HG03097 (cell line): ENCODE data around the gene CCL25.

Experiments
- ATAC-seq: cut with Tn5 transposase; IDR thresholded peaks from one replicate; pipeline ENCODE4 v1.9.1; 2021; ENCODE audit not compliant: unreplicated experiment, low FRiP score

Gene CCL25

DNA sequence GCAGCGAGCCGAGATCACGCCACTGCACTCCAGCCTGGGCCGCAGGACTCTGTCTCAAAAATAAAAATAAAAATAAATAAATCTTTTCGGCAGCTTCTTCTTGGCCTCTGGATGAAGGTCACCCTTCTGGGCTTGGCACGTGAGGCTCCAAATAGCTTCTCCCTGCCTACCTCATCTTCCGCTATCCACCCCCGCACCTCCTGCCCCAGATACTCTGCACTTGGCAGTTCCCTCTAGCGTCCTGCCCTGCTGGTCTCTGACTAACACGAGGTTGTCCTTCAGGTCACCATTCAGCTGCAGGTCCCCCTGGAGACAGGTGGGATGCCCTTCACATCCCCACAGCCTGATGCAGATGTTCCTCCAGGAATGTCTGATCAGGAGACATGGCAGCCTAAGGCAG is 8.5 kb upstream of the CCL25 start:
- ATAC-seq: no peak

DNA sequence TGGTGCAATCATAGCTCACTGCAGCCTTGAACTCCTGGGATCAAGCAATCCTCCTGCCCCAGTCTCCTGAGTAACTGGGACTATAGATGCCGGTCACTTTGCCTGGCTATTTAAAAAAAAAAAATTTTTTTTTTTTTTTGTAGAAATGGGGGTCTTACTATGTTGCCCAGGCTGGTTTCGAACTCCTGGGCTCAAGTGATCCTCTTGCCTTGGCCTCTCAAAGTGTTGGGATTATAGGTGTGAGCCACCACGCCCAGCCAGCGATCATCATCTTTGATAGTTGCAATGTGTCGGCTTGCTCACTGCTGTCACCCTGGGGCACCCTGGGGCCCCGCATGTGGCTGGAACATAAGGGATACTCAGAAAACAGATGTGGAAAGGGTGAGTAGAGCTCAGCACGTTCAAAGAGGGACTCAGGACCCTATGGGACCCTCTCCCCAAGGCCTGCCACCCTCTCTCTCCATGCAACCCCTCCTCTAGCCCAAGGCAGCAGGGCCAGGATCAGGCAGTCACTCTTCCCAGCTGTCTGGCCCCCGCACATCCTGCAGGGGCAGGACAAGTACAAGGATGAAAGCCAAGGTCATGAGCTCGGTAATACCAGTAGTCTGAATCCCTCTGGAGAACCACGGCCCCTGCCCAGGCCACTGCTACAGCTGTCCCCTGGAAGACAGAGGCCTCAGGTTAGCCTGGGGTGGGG is 6.5 kb upstream of the CCL25 start:
- ATAC-seq: no peak

- no peak for ATAC-seq
Measured at GRCh38 chr19:8046569-8047165, 5.9 kb upstream of the CCL25 start.

DNA sequence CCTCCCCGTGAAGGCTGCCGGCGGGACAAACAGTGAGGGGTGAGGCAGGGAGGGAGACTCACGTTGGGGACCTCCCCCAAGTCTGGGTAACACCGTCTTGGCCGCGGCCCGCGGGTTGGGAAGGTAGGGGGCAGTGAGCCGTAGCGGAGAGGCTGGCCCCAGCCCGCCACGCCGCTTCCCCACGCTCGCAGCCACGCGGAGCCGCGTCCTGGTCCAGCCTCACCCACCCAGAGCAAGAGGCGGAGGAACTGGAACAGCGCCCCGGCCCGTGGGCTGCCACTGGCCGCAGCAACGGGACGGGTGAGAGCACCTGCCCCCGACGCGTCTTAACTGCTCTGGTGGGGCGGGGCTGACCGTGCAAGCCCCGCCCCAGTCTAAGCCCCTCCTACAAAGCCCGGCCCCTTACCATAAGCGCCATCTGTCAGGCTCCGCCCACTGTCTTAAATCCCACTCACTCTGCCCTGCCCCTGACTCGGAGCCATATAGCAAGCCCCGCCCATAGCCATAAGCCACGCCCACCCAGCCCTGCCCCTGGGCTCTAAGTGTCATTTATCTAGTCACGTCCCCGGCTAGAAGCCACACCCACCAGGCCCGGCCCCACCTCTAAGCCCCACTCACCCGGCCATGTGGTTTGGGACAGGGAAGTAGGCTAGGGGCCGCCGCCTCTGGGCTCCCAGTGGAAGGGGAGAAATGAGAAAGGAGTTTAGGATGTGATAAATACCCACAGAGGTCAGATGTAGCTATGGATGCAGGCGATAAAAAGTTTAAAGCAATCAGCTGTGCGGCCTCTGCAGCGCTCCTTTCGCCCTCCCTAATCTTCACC is 2.1 kb upstream of the CCL25 start:
- ATAC-seq: peak; percentile 80

- no peak for ATAC-seq
Measured at GRCh38 chr19:8054169-8054568, 1.6 kb downstream of the CCL25 start.

GRCh38 chr19:8056533-8056932 is 4.0 kb downstream of the CCL25 start:
- ATAC-seq: no peak

DNA sequence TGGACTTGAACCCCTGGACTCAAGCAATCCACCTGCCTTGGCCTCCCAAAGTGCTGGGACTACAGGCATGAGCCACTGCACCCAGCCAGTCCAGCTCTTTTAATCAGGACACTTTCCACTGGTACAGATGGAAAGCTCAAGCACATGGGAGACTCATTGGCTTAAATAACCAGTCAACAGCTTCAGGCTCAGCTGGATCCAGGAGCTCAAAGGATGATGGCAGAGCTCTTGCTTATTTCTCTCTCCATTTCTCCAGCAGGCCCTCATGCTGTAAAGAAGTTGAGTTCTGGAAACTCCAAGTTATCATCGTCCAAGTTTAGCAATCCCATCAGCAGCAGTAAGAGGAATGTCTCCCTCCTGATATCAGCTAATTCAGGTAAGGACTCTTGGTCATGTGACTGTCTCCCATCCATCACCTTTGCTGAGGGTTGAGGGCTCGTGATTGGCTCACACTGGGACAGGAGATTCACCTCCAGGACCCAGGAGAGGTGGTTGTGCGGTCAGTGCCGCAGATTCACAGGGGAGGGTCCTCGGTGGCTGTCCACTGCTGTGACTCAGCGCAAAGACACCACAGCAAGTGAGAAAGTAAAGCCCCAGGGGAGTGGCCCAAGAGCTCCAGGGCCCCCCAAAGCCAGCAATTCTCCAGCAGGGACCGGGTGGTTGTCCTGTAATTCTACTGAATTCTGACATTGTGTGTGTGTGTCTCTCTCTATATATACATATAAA is 5.1 kb downstream of the CCL25 start:
- no peak for ATAC-seq

DNA sequence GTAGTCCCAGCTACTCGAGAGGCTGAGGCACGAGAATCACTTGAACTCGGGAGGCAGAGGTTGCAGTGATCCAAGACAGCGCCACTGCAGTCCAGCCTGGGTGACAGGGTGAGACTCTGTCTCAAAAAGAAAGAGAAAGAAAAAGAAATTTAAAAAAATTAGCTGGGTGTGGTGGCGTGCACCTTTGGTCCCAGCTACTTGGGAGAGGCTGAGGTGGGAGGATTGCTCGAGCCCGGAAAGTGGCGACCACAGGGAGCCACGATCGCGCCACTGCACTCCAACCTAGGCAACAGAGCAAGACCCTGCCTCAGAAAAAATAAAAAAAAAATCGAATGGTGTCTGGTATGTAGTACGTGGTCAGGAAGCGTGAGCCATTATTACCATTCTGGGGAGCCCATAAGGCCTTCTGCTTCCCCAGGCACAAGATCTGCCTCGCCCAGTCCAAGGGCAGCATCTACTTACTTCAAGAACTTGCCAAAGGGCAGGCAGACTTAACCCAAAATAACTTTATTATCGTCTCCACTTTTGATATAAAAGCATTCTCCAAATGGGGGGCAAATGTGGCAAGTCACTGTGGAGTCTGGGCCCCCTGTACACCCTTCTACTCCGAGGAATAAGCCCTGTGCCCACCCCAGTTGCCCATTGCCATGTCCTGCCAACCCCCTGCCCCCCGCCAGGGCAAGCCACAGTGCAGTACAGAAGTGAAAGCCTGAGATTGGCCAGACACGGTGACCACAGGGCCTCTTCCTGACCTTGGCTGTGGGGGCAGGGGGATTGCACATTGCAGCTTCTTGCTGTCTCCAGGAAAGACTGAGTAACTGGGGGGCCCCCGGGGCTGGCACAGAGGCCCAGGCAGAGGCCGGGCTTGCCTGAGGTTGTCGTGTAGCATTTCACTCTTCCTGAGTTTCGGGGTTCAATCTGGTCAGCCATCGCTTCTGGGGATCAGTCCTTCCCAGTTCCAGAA is 12.6 kb downstream of the CCL25 start:
- no peak for ATAC-seq

GRCh38 chr19:8065875-8066261 is 13.3 kb downstream of the CCL25 start:
- ATAC-seq: no peak

DNA sequence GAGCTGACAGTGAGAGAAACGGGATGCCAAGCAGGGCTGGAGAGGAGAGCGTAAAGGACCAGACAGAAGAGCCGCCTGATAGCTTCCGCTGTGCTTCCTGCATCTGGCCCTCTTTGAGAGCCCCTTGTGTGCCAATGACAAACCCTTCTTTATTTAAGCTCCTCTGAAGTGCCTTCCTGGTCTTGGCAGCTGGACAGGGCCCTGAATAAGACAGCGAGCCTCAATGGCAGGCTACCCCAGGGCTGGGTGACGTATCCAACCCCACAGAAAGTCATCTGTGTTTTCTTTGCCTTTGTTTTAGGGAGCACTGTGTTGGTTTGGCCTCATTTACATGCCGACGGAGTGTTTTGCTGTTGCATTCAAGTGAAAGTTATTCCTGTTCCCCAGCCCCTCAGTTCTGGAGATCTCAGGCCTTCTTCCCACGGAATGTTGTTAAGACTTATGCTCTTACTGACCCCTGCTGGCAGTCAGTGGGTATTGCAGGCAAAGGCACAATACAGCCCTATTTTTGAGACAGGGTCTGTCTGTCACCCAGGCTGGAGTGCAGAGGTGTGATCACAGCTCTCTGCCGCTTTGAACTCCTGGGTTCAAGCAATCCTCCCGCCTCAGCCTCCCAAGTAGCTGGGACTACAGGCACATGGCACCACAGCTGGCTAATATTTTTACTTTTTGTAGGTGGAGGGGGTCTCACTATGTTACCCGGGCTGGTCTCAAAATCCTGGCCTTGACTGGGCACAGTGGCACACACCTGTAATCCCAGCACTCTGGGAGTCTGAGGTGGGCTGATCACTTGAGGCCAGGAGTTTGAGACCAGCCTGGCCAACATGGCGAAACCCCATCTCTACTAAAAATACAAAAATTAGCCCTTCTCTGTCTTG is 16.8 kb downstream of the CCL25 start:
- no peak for ATAC-seq

- ATAC-seq: no peak
Measured at GRCh38 chr19:8071912-8072311, 19.4 kb downstream of the CCL25 start.

- ATAC-seq: no peak
Measured at GRCh38 chr19:8074501-8074900, 21.9 kb downstream of the CCL25 start.

- ATAC-seq: no peak
Measured at GRCh38 chr19:8075158-8076074, 22.9 kb downstream of the CCL25 start.

DNA sequence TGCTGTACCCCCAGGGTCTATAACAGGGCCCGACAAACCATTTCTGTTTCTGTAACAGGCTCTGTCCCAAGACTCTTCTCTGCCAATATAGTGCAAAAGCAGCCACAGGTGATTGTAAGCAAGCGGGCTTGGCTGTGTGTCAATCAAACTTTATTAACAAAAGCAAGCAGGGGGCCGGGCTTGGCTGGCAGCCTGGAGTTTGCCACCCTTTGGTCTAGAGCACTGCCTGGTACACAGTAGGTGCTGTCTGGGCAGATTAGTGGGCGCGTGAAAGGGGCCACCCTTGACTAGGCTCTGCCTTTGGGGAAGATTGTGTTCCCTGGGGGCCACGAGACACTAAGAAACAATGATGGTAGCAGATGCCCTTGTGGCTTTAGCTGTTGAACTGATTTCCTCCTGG is 27.4 kb downstream of the CCL25 start:
- ATAC-seq: no peak

- no peak for ATAC-seq
Measured at GRCh38 chr19:8080832-8081231, 28.3 kb downstream of the CCL25 start.

GRCh38 chr19:8081569-8082550 is 29.3 kb downstream of the CCL25 start:
- ATAC-seq: no peak

DNA sequence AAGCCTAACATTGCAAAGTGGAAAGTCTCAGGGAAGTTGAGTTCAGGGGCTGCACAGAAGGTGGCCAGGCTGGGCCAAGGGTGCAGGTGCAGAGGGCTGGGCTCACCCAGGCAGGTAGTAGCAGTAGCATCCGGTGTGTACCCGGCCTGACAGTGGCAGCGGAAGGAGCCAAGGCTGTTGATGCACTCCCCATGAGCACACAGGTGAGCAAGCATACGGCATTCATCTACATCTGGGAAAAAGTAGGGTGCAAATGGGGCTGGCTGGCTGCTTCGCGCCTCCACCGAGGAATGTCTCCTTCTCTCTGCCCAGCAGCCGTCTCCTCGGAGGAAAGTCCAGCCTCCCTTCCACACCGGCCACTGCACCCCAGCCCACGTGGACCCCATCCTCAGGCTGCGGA is 30.6 kb downstream of the CCL25 start:
- no peak for ATAC-seq
